ENCODE measurements around the gene RSRC2. TPM values are rescaled to one million over a fixed set of nuclear protein-coding genes. Genes with fewer than 3 reads are reported as not detected.
"Not testable (repeated sequence)": the region's sequence is repeated elsewhere in the genome, so short reads cannot be mapped to it uniquely, and the experiment has no call there.

RSRC2 gene
- total RNA-seq, 1 donor from 2014 or later, result 101 TPM

DNA sequence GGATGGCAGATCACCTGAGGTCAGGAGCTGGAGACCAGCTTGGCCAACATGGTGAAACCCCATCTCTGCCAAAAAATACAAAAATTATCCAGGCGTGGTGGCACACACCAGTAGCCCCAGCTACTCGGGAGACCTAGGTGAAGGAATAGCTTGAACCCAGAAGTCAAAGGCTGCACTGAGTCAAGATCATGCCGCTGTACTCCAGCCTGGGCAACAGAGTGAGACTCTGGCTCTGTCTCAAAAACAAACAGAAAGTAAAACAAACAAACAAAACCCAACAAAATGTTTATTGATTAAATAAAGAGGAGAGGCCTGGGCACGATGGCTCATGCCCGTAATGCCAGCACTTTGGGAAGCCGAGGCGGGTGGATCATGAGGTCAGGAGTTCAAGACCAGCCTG lies 31.5 kb downstream of the RSRC2 start:
- H3K4me3 Mint-ChIP-seq, result peak overlapping the region; percentile 10
- H3K4me1 Mint-ChIP-seq (ENCODE audit: low read depth), result peaks cover 25% of the 10 kb centered on the region
- intact Hi-C loops (cut with micrococcal nuclease), result no loop called here
- H3K36me3 Mint-ChIP-seq (ENCODE audit: low read depth), result peaks cover 29% of the 10 kb centered on the region
- H3K27ac Mint-ChIP-seq, result no peak overlapping the region
- no peaks in the 10 kb centered on the region for H3K27me3 Mint-ChIP-seq (ENCODE audit: insufficient read depth)
- H3K9me3 Mint-ChIP-seq, result no peaks in the 10 kb centered on the region
- no peak for DNase-seq (ENCODE audit: low spot score)

DNA sequence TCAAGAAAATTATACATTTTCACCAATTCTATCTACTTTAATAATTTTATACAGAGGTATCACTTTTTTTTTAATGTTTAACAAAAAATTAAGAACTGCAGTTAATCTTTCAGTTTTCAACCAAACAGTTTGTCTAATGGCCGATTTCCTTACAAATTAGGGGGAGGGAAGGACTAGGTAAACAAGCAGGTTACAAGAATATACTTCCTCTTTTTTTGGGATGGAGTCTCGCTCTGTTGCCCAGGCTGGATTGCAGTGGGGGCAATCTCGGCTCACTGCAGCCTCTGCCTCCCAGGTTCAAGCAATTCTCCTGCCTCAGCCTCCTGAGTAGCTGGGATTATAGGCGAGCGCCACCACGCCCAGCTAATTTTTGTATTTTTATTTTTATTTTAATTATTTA lies 33.5 kb downstream of the RSRC2 start:
- H3K4me3 Mint-ChIP-seq; DNase-seq (ENCODE audit: low spot score); H3K9me3 Mint-ChIP-seq; H3K27ac Mint-ChIP-seq; H3K27me3 Mint-ChIP-seq (ENCODE audit: insufficient read depth); intact Hi-C loops (cut with micrococcal nuclease): not testable (repeated sequence)
- peaks cover 30% of the 10 kb centered on the region for H3K36me3 Mint-ChIP-seq (ENCODE audit: low read depth)
- peaks cover 12% of the 10 kb centered on the region for H3K4me1 Mint-ChIP-seq (ENCODE audit: low read depth)

DNA sequence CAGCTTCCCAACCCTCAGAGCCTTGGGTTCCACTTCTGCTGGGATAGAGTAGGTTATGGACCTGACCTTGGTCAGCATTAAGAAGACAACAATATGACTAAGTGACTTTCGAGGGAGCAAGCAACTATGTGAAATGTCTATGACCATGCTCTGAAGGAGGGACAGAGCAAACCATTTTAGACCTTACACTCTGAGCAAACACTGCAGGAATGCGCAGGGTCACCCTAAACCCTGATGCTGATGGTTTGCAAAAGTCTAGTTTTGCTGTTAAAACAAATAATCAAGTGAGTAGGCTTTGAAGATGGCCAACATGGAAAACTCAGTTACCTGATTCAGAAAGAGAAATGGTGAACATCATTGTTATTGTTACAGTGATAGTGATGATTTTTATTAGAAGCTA lies 34.7 kb downstream of the RSRC2 start:
- Mint-ChIP-seq H3K36me3 (ENCODE audit: low read depth) (peaks cover 34% of the 10 kb centered on the region), H3K27me3 (ENCODE audit: insufficient read depth) (no peaks in the 10 kb centered on the region), H3K4me1 (ENCODE audit: low read depth) (peaks cover 12% of the 10 kb centered on the region), H3K27ac (no peak overlapping the region), H3K4me3 (no peak overlapping the region), H3K9me3 (no peaks in the 10 kb centered on the region)
- DNase-seq (ENCODE audit: low spot score), result no peak
- intact Hi-C loops (cut with micrococcal nuclease), result no loop called here

DNA sequence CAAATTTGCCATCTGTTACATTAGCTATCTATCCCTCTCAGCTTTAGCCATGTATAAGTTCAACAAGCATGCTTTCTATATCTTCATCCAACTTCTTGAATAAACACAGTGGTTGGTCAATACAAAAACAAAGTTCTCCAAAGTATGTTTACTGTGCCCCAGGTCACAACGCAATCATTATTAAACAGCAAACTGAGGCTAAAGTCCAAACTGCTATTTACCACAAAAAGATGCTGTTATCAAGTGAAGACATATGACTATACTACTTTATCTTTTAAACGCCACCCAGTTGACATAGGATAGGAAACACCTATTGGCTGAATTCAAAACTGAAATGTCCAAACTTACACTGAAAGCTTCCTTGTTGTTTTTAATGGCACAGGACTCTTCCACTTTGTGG lies 37.7 kb downstream of the RSRC2 start:
- Mint-ChIP-seq H3K4me1 (ENCODE audit: low read depth) (peaks cover 4% of the 10 kb centered on the region), H3K4me3 (no peak overlapping the region), H3K27ac (no peak overlapping the region), H3K36me3 (ENCODE audit: low read depth) (peaks cover 44% of the 10 kb centered on the region), H3K27me3 (ENCODE audit: insufficient read depth) (no peaks in the 10 kb centered on the region), H3K9me3 (no peaks in the 10 kb centered on the region)
- DNase-seq (ENCODE audit: low spot score), result no peak
- intact Hi-C loops (cut with micrococcal nuclease), result no loop called here

DNA sequence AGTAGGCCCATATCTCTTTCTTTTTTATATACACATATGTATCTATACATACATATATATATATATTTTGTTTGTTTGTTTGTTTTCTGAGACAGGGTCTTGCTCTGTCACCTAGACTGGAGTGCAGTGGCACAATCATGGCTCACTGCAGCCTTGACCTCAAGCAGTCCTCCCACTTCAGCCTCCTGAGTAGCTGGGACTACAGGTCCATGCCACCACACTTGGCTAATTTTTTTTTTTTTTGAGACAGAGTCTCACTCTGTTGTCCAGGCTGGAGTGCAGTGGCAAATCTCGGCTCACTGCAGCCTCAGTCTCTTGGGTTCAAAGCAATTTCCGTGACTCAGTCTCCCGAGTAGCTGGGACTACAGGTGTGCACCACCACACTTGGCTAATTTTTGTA lies 38.9 kb downstream of the RSRC2 start:
- H3K9me3 Mint-ChIP-seq; H3K27me3 Mint-ChIP-seq (ENCODE audit: insufficient read depth); H3K4me1 Mint-ChIP-seq (ENCODE audit: low read depth); H3K4me3 Mint-ChIP-seq; intact Hi-C loops (cut with micrococcal nuclease); H3K27ac Mint-ChIP-seq; DNase-seq (ENCODE audit: low spot score): not testable (repeated sequence)
- H3K36me3 Mint-ChIP-seq (ENCODE audit: low read depth), result peaks cover 52% of the 10 kb centered on the region

DNA sequence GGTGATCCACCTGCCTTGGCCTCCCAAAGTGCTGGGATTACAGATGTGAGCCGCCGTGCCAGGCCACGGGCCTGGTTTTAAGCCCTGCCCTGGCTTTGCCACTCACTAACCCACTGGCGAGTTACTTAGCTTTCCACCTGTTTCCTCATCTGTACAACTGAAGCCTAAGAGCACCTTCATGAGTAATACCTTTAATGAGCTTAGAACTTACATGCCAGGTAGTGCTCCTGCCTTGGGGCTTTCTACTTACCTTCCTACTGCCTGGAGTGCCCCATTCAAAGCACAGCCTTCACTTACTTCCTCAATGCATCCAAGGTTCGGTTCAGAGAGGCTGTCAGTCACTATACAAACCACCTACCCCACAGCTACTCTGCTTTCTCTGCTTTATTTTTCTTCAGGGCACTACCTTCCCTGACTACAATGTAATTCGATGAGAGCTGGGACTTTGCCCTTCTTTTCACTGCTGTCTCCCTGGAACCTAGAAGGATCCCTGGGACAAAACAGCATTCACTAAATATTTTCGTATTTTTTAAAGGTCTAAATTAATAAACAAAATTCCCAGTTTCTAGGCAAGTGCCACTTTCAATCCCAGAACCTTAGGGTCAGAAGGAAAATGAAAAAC lies 39.8 kb downstream of the RSRC2 start:
- intact Hi-C loops (cut with micrococcal nuclease), result no loop called here
- Mint-ChIP-seq H3K4me1 (ENCODE audit: low read depth) (peaks cover 3% of the 10 kb centered on the region), H3K36me3 (ENCODE audit: low read depth) (peaks cover 52% of the 10 kb centered on the region), H3K27me3 (ENCODE audit: insufficient read depth) (no peaks in the 10 kb centered on the region), H3K9me3 (no peaks in the 10 kb centered on the region), H3K4me3 (no peak overlapping the region), H3K27ac (no peak overlapping the region)
- no peak for DNase-seq (ENCODE audit: low spot score)

DNA sequence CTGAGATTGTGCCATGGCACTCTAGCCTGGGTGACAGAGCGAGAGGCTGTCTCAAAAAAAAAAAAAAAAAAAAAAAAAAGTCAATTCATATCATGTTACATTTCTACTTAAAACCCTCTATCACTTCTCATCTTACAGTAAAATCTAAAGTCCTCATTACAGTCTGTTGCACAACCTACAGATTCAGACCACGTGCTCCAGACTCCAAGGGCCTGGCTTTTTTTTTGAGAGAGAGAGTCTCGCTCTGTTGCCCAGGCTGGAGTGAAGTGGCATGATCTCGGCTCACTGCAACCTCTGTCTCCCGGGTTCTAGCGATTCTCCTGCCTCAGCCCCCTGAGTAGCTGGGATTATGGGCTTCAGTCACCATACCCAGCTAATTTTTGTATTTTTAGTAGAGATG lies 40.4 kb downstream of the RSRC2 start:
- H3K36me3 Mint-ChIP-seq (ENCODE audit: low read depth), result peaks cover 52% of the 10 kb centered on the region
- intact Hi-C loops (cut with micrococcal nuclease); H3K9me3 Mint-ChIP-seq; DNase-seq (ENCODE audit: low spot score); H3K27ac Mint-ChIP-seq; H3K27me3 Mint-ChIP-seq (ENCODE audit: insufficient read depth); H3K4me3 Mint-ChIP-seq; H3K4me1 Mint-ChIP-seq (ENCODE audit: low read depth): not testable (repeated sequence)

GRCh38 chr12:122484385-122484784 lies 42.4 kb downstream of the RSRC2 start:
- not testable (repeated sequence) for DNase-seq (ENCODE audit: low spot score); H3K4me1 Mint-ChIP-seq (ENCODE audit: low read depth); H3K27me3 Mint-ChIP-seq (ENCODE audit: insufficient read depth); H3K9me3 Mint-ChIP-seq; H3K4me3 Mint-ChIP-seq
- Mint-ChIP-seq H3K36me3 (ENCODE audit: low read depth) (peaks cover 54% of the 10 kb centered on the region), H3K27ac (peak overlapping the region; percentile 0)
- intact Hi-C loops (cut with micrococcal nuclease), result loop anchor here (2.0 kb wide), 1 partner anchor 16 kb away; the partner anchor contains the start of gene ZCCHC8

GRCh38 chr12:122483969-122484368 lies 42.8 kb downstream of the RSRC2 start:
- Mint-ChIP-seq H3K36me3 (ENCODE audit: low read depth) (peaks cover 53% of the 10 kb centered on the region), H3K4me3 (no peak overlapping the region), H3K9me3 (no peaks in the 10 kb centered on the region), H3K27ac (no peak overlapping the region), H3K27me3 (ENCODE audit: insufficient read depth) (no peaks in the 10 kb centered on the region), H3K4me1 (ENCODE audit: low read depth) (no peaks in the 10 kb centered on the region)
- intact Hi-C loops (cut with micrococcal nuclease), result loop anchor here (2.0 kb wide), 1 partner anchor 17 kb away; the partner anchor contains the start of gene ZCCHC8
- DNase-seq (ENCODE audit: low spot score), result no peak

GRCh38 chr12:122481861-122482260 lies 44.9 kb downstream of the RSRC2 start:
- Mint-ChIP-seq H3K9me3 (no peaks in the 10 kb centered on the region), H3K27me3 (ENCODE audit: insufficient read depth) (no peaks in the 10 kb centered on the region), H3K4me1 (ENCODE audit: low read depth) (no peaks in the 10 kb centered on the region), H3K4me3 (no peak overlapping the region), H3K27ac (no peak overlapping the region), H3K36me3 (ENCODE audit: low read depth) (peaks cover 59% of the 10 kb centered on the region)
- intact Hi-C loops (cut with micrococcal nuclease), result no loop called here
- DNase-seq (ENCODE audit: low spot score), result no peak

DNA sequence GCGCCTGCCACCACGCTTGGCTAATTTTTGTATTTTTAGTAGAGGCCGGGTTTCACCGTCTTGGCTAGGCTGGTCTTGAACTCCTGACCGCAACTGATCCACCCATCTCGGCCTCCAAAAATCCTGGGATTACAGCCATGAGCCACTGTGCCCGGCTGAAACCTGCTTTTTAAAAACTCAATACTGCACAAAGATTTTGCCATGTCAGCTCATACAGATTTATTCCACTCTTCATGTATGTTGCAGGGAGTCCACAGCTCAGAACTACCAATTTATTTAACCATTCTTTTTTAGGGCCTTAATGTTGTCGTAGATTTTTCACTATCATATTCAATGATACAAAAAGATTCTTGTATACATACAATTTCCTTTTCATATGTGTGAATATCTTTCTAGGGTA lies 46.0 kb downstream of the RSRC2 start:
- no peak for DNase-seq (ENCODE audit: low spot score)
- H3K27me3 Mint-ChIP-seq (ENCODE audit: insufficient read depth), result no peaks in the 10 kb centered on the region
- H3K9me3 Mint-ChIP-seq, result no peaks in the 10 kb centered on the region
- peaks cover 3% of the 10 kb centered on the region for H3K4me1 Mint-ChIP-seq (ENCODE audit: low read depth)
- intact Hi-C loops (cut with micrococcal nuclease), result no loop called here
- no peak overlapping the region for H3K27ac Mint-ChIP-seq
- peaks cover 65% of the 10 kb centered on the region for H3K36me3 Mint-ChIP-seq (ENCODE audit: low read depth)
- no peak overlapping the region for H3K4me3 Mint-ChIP-seq

DNA sequence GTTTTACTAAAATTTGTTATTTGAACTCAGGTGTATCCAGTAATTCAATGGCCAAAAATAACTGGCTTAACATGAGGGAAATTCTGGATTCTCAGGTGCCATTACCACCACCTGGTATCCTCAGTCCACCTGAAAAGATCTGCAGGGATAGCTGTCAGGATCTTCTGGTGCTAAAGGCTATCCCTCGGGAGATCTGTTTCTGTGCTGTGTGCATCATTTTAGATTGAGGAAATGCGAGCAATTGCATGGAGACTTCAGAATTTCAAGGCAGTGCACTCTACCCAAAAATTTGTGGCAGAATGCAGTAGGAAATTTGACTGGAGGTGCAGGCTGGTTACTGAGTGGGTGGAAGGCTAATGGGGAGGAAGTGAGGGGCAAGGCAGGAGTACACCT lies 52.4 kb downstream of the RSRC2 start:
- Mint-ChIP-seq H3K27ac (no peak overlapping the region), H3K9me3 (no peaks in the 10 kb centered on the region), H3K4me3 (no peak overlapping the region), H3K27me3 (ENCODE audit: insufficient read depth) (no peaks in the 10 kb centered on the region), H3K36me3 (ENCODE audit: low read depth) (peaks cover 58% of the 10 kb centered on the region), H3K4me1 (ENCODE audit: low read depth) (peaks cover 27% of the 10 kb centered on the region)
- intact Hi-C loops (cut with micrococcal nuclease), result no loop called here
- DNase-seq (ENCODE audit: low spot score), result no peak

- H3K4me1 Mint-ChIP-seq (ENCODE audit: low read depth), result peaks cover 27% of the 10 kb centered on the region
- no peaks in the 10 kb centered on the region for H3K27me3 Mint-ChIP-seq (ENCODE audit: insufficient read depth)
- intact Hi-C loops (cut with micrococcal nuclease), result no loop called here
- H3K36me3 Mint-ChIP-seq (ENCODE audit: low read depth), result peaks cover 53% of the 10 kb centered on the region
- peak overlapping the region; percentile 45 for H3K27ac Mint-ChIP-seq
- H3K9me3 Mint-ChIP-seq, result no peaks in the 10 kb centered on the region
- H3K4me3 Mint-ChIP-seq, result no peak overlapping the region
- no peak for DNase-seq (ENCODE audit: low spot score)
These were observed 53.0 kb downstream of the RSRC2 start for GRCh38 chr12:122473543-122474323.

Data from activated T-helper 1 cell treated with anti-CD3 and anti-CD28 coated beads, Interleukin-12 subunit alpha, Interleukin-12 subunit beta, Interleukin-2, Interleukin-4 antibody, amounts not matched to agents 30 ng/mL and 10 ng/mL and 1 ng/mL, durations not matched to agents 14 hours and 24 hours and 36 hours (primary cell).